HepG2 (cell line): Measurements from ENCODE around the gene DHX57. TPM values are rescaled to one million over a fixed set of nuclear protein-coding genes. Genes with fewer than 3 reads are reported as not detected.

Experiments
- FOXA1 ChIP-seq, 2 experiments: fragments of 450-650 bp in 1 of 2; sonication (generic) in 1 of 2; formaldehyde crosslinking in 1 of 2; IDR thresholded peaks; 2 replicates each; pipeline versions ENCODE4 v1.4.0 to v1.6.1; 2016 to 2020; ENCODE audit warnings: missing genetic modification reagents in 1 of 2
- HNRNPL ChIP-seq: fragments of 200-400 bp; formaldehyde crosslinking; IDR thresholded peaks from 2 replicates; pipeline ENCODE4 v1.6.1; 2017; ENCODE audit warnings: mild to moderate bottlenecking, low read depth, low read length
- NCOA1 ChIP-seq: sonication (generic); formaldehyde crosslinking; IDR thresholded peaks from 2 replicates; pipeline ENCODE4 v1.9.0; 2021; ENCODE audit warnings: missing genetic modification reagents
- NCOR1 ChIP-seq: fragments of 200-600 bp; sonication (generic); IDR thresholded peaks from 2 replicates; pipeline ENCODE4 v1.7.0; 2017; ENCODE audit warnings: antibody characterized with exemption, low read length, borderline replicate concordance
- NFE2 ChIP-seq: sonication (generic); formaldehyde crosslinking; IDR thresholded peaks from 2 replicates; pipeline ENCODE4 v1.4.0; 2020; ENCODE audit warnings: missing genetic modification reagents
- NPAS2 ChIP-seq: sonication (generic); formaldehyde crosslinking; IDR thresholded peaks from 2 replicates; pipeline ENCODE4 v1.8.0; 2022; ENCODE audit warnings: mild to moderate bottlenecking, missing genetic modification reagents, borderline replicate concordance
- RFXAP ChIP-seq: sonication (generic); formaldehyde crosslinking; IDR thresholded peaks from 2 replicates; pipeline ENCODE4 v1.4.0; 2020; ENCODE audit warnings: missing genetic modification reagents, borderline replicate concordance
- SRY ChIP-seq: sonication (generic); formaldehyde crosslinking; IDR thresholded peaks from 2 replicates; pipeline ENCODE4 v1.8.0; 2022; ENCODE audit warnings: mild to moderate bottlenecking, missing genetic modification reagents
- ZNF530 ChIP-seq: sonication (generic); formaldehyde crosslinking; IDR thresholded peaks from 2 replicates; pipeline ENCODE4 v1.5.0; 2020; ENCODE audit warnings: low read depth, mild to moderate bottlenecking, missing genetic modification reagents
- ZNF761 ChIP-seq: sonication (generic); formaldehyde crosslinking; conservative IDR thresholded peaks from 2 replicates; pipeline ENCODE4 v1.4.0; 2020; ENCODE audit warnings: mild to moderate bottlenecking, missing genetic modification reagents
- polyA plus RNA-seq, 8 experiments: library from polyadenylated mRNA; depleted of rRNA in 3 of 8; stranded (reverse) in 7 of 8; unstranded in 1 of 8; fragments of >200 nt; fragmentation: Illumina TruSeq in 4 of 8; extraction: Trizol in 4 of 8; gene quantifications; 2 replicates each; pipeline versions ENCODE4 v1.2.1 to v1.2.3, GENCODE V29; 2011 to 2016; ENCODE audit warnings: low read depth in 4 of 8, missing spikeins in 1 of 8, mixed read lengths in 1 of 8; ENCODE audit not compliant: insufficient read depth in 1 of 8
- total RNA-seq, 5 experiments: library from RNA; depleted of rRNA; stranded (reverse); fragments of >200 nt; fragmentation: Illumina TruSeq; extraction: Trizol; gene quantifications; 2 replicates each; pipeline ENCODE4 v1.2.3, GENCODE V29; 2016; ENCODE audit warnings: low read depth in 1 of 5
- TF ChIP-seq, protein P1 (sequence below): sonication (generic); formaldehyde crosslinking; IDR thresholded peaks from 2 replicates; pipeline ENCODE4 v1.9.0; 2022; ENCODE audit warnings: low read depth, missing genetic modification reagents
- TF ChIP-seq, protein P2 (sequence below): sonication (generic); formaldehyde crosslinking; conservative IDR thresholded peaks from 2 replicates; pipeline ENCODE4 v1.4.0; 2020; ENCODE audit warnings: missing genetic modification reagents
- TF ChIP-seq, protein P3 (sequence below): fragments of 450-650 bp; IDR thresholded peaks from 2 replicates; pipeline ENCODE4 v1.6.1; 2016
- TF ChIP-seq, protein P4 (sequence below): sonication (generic); formaldehyde crosslinking; IDR thresholded peaks from 2 replicates; pipeline ENCODE4 v1.8.0; 2022; ENCODE audit warnings: missing genetic modification reagents, low read depth, mild to moderate bottlenecking, borderline replicate concordance
- TF ChIP-seq, protein P5 (sequence below), 2 experiments: sonication (generic) in 1 of 2; formaldehyde crosslinking in 1 of 2; IDR thresholded peaks; 2 replicates each; pipeline versions ENCODE4 v1.4.0 to v1.6.1; 2018 to 2020; ENCODE audit warnings: missing genetic modification reagents in 2 of 2, borderline replicate concordance in 1 of 2, low read depth in 1 of 2, mild to moderate bottlenecking in 1 of 2, missing biosample characterization in 1 of 2
- TF ChIP-seq, protein P6 (sequence below): sonication (generic); formaldehyde crosslinking; IDR thresholded peaks from 2 replicates; pipeline ENCODE4 v1.4.0; 2020; ENCODE audit warnings: mild to moderate bottlenecking, missing genetic modification reagents
- TF ChIP-seq, protein P7 (sequence below): sonication (generic); formaldehyde crosslinking; IDR thresholded peaks from 2 replicates; pipeline ENCODE4 v1.4.0; 2020; ENCODE audit warnings: mild to moderate bottlenecking, missing genetic modification reagents

Gene DHX57
- total and polyA plus RNA-seq, 2 of the 13 experiments (the other 11 are each of a cell fraction or from before 2014, with no cell fraction given), result 9.2 to 24.2 TPM

DNA sequence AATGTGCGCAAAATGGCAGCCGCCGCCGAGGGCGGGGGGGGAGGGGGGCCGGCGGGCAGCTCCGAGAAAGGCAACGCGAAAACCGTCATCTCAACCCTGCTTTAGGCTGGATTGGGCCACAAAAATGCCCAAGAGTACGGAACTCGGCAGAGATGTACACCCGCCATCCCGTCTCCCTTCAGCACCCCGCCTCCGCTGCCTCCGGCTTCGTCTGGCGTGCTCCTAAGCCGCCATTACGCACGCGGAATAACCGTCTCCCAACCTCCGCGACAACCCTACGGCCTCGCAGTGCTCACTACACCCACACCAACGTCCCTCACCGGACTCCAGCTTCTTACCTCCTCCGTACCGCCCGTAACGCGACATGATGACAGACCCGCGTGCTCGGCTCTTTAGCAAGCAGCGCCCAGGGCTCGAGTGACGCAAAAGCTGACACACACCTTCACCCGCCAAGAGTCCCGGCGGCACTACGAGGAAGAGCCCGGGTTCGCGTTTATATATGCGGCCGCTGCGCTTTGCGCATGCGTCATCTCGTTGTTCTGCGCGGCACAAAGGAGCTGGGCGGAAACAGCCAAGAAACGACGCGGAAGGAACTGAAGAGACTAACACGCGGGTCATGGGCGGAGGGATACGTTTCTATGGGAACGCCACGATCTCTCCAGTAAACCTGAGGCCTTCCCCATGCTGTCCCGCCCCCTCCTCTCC lies 124.7 kb downstream of the DHX57 start, which contains the start of gene SRSF7 (continued):
- TF ChIP-seq, protein P1, sequence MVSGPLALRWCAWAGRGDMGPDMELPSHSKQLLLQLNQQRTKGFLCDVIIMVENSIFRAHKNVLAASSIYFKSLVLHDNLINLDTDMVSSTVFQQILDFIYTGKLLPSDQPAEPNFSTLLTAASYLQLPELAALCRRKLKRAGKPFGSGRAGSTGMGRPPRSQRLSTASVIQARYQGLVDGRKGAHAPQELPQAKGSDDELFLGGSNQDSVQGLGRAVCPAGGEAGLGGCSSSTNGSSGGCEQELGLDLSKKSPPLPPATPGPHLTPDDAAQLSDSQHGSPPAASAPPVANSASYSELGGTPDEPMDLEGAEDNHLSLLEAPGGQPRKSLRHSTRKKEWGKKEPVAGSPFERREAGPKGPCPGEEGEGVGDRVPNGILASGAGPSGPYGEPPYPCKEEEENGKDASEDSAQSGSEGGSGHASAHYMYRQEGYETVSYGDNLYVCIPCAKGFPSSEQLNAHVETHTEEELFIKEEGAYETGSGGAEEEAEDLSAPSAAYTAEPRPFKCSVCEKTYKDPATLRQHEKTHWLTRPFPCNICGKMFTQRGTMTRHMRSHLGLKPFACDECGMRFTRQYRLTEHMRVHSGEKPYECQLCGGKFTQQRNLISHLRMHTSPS (CRISPR knock-in tag), result no peak; the same call in 1 of the 2 replicates
- TF ChIP-seq FOXA1 (IDR thresholded peaks at IDR 0.05) (no peak), FOXA1 (CRISPR knock-in tag; IDR thresholded peaks at IDR 0.05) (0 out of 2 replicates have a peak, but pooled peaks have one; percentile 26), NCOA1 (CRISPR knock-in tag) (peak; percentile 96), ZNF761 (CRISPR knock-in tag) (no peak), NCOR1 (no peak), HNRNPL (peak; percentile 84; the same call in 1 of the 2 replicates), RFXAP (peak; percentile 18; the same call in 1 of the 2 replicates), SRY (CRISPR knock-in tag) (peak; percentile 86; the same call in 1 of the 2 replicates), NFE2 (CRISPR knock-in tag) (peak; percentile 29; the same call in 1 of the 2 replicates), ZNF530 (no peak), NPAS2 (CRISPR knock-in tag) (no peak)
- TF ChIP-seq, protein P2, sequence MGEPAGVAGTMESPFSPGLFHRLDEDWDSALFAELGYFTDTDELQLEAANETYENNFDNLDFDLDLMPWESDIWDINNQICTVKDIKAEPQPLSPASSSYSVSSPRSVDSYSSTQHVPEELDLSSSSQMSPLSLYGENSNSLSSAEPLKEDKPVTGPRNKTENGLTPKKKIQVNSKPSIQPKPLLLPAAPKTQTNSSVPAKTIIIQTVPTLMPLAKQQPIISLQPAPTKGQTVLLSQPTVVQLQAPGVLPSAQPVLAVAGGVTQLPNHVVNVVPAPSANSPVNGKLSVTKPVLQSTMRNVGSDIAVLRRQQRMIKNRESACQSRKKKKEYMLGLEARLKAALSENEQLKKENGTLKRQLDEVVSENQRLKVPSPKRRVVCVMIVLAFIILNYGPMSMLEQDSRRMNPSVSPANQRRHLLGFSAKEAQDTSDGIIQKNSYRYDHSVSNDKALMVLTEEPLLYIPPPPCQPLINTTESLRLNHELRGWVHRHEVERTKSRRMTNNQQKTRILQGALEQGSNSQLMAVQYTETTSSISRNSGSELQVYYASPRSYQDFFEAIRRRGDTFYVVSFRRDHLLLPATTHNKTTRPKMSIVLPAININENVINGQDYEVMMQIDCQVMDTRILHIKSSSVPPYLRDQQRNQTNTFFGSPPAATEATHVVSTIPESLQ (CRISPR knock-in tag), result no peak
- TF ChIP-seq, protein P3, sequence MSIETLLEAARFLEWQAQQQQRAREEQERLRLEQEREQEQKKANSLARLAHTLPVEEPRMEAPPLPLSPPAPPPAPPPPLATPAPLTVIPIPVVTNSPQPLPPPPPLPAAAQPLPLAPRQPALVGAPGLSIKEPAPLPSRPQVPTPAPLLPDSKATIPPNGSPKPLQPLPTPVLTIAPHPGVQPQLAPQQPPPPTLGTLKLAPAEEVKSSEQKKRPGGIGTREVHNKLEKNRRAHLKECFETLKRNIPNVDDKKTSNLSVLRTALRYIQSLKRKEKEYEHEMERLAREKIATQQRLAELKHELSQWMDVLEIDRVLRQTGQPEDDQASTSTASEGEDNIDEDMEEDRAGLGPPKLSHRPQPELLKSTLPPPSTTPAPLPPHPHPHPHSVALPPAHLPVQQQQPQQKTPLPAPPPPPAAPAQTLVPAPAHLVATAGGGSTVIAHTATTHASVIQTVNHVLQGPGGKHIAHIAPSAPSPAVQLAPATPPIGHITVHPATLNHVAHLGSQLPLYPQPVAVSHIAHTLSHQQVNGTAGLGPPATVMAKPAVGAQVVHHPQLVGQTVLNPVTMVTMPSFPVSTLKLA, result peak; percentile 80
- TF ChIP-seq, protein P4, sequence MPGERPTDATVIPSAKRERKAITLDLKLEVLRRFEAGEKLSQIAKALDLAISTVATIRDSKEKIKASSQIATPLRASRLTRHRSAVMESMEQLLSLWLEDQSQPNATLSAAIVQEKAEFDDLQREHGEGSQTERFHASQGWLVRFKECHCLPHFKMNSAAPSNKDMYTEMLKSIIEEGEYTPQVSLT (CRISPR knock-in tag), result 0 out of 2 replicates have a peak, but pooled peaks have one; percentile 71
- TF ChIP-seq, protein P5, sequence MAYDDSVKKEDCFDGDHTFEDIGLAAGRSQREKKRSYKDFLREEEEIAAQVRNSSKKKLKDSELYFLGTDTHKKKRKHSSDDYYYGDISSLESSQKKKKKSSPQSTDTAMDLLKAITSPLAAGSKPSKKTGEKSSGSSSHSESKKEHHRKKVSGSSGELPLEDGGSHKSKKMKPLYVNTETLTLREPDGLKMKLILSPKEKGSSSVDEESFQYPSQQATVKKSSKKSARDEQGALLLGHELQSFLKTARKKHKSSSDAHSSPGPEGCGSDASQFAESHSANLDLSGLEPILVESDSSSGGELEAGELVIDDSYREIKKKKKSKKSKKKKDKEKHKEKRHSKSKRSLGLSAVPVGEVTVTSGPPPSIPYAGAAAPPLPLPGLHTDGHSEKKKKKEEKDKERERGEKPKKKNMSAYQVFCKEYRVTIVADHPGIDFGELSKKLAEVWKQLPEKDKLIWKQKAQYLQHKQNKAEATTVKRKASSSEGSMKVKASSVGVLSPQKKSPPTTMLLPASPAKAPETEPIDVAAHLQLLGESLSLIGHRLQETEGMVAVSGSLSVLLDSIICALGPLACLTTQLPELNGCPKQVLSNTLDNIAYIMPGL (CRISPR knock-in tag; IDR thresholded peaks at IDR 0.05; ENCODE audit: borderline replicate concordance in 1 of 2, low read depth in 1 of 2), result peak; percentile 83 to 89
- TF ChIP-seq, protein P6, sequence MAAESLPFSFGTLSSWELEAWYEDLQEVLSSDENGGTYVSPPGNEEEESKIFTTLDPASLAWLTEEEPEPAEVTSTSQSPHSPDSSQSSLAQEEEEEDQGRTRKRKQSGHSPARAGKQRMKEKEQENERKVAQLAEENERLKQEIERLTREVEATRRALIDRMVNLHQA (CRISPR knock-in tag), result peak; percentile 37; the same call in 1 of the 2 replicates
- TF ChIP-seq, protein P7, sequence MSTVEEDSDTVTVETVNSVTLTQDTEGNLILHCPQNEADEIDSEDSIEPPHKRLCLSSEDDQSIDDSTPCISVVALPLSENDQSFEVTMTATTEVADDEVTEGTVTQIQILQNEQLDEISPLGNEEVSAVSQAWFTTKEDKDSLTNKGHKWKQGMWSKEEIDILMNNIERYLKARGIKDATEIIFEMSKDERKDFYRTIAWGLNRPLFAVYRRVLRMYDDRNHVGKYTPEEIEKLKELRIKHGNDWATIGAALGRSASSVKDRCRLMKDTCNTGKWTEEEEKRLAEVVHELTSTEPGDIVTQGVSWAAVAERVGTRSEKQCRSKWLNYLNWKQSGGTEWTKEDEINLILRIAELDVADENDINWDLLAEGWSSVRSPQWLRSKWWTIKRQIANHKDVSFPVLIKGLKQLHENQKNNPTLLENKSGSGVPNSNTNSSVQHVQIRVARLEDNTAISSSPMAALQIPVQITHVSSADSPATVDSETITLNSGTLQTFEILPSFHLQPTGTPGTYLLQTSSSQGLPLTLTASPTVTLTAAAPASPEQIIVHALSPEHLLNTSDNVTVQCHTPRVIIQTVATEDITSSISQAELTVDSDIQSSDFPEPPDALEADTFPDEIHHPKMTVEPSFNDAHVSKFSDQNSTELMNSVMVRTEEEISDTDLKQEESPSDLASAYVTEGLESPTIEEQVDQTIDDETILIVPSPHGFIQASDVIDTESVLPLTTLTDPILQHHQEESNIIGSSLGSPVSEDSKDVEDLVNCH (CRISPR knock-in tag), result 0 out of 2 replicates have a peak, but pooled peaks have one; percentile 87
